GM12801 (cell line): ENCODE measurements around the gene GREB1.

Source experiments
- CTCF ChIP-seq: IDR thresholded peaks from one replicate; pipeline ENCODE4 v1.5.1; 2011; ENCODE audit warnings: control low read depth; ENCODE audit not compliant: insufficient read length; ENCODE audit errors: extremely low read depth

The GREB1 gene

GRCh38 chr2:11592671-11593574 lies 59.1 kb downstream of the GREB1 start:
- no peak for TF ChIP-seq CTCF

GRCh38 chr2:11596801-11597200 lies 63.0 kb downstream of the GREB1 start:
- no peak for TF ChIP-seq CTCF

- no peak for TF ChIP-seq CTCF
These were observed 63.8 kb downstream of the GREB1 start for GRCh38 chr2:11597538-11598225.

- no peak for TF ChIP-seq CTCF
These were observed 64.4 kb downstream of the GREB1 start for GRCh38 chr2:11598228-11598731.

GRCh38 chr2:11602563-11603204 lies 68.8 kb downstream of the GREB1 start:
- no peak for TF ChIP-seq CTCF

- TF ChIP-seq CTCF: no peak
These were observed 76.9 kb downstream of the GREB1 start for GRCh38 chr2:11610624-11611242.

GRCh38 chr2:11611251-11611650 lies 77.4 kb downstream of the GREB1 start:
- TF ChIP-seq CTCF: no peak
